HG02970 (cell line): ENCODE results near the gene MAN1B1.
"Not testable (repeated sequence)": the region's sequence is repeated elsewhere in the genome, so short reads cannot be mapped to it uniquely, and the experiment has no call there.

ENCODE experiments used
- ATAC-seq: cut with Tn5 transposase; IDR thresholded peaks from one replicate; pipeline ENCODE4 v1.9.1; 2021; ENCODE audit warnings: mild to moderate bottlenecking, moderate library complexity, moderate number of reproducible peaks; ENCODE audit not compliant: unreplicated experiment, low FRiP score

Gene MAN1B1

DNA sequence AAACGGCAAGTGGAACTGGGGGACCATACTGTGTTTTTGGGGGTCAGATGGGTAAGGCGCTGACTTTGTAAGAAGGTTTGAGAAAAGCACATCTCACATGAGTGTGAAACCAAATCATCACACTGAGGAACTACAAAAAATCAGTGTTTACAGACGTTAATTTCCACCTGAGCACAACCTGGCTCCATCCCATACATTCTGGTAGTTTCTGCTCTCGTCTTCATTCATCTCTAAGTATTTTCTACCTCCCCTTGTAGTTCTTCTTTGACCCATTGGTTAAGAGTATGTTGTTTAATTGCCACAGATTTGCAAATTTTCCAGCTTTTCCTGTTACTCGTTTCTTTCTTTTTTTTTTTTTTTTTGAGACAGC is 36.7 kb downstream of the MAN1B1 start:
- ATAC-seq, result no peak

DNA sequence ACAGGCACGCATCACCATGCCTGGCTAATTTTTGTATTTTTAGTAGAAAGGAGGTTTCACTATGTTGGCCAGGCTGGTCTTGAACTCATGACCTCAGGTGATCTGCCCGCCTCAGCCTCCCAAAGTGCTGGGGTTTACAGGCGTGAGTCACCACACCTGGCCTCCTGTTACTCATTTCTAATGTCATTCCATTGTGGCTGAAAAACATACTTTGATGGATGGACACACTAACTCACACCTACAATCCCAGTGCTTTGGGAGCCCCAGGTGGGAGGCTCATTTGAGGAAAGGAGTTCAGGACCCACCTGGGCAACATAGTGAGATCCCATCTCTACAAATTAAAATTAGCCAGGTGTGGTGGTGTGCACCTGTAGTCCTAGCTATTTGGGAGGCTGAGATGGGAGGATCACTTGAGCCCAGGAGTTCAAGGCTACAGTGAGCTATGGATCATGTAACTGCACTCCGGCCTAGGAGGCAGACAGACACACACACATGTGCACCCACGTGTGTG is 37.2 kb downstream of the MAN1B1 start:
- ATAC-seq, result not testable (repeated sequence)

DNA sequence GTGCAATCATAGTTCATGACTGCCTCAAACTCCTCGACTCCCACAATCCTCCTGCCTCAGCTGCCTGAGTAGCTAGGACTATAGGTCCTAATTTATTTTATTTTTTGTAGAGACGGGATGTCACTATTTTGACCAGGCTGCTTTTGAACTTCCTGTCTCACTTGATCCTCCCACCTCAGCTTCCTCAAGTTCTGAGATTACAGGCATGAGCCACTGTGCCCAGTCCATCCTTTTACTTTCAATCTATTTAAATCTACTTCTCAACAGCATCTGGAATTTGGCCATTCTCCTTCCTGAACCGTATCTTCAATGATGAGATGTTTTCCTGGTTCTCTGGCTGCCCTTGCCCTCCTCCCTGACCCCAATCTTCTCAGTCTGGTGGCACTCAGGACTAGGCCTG is 40.0 kb downstream of the MAN1B1 start:
- ATAC-seq, result no peak

DNA sequence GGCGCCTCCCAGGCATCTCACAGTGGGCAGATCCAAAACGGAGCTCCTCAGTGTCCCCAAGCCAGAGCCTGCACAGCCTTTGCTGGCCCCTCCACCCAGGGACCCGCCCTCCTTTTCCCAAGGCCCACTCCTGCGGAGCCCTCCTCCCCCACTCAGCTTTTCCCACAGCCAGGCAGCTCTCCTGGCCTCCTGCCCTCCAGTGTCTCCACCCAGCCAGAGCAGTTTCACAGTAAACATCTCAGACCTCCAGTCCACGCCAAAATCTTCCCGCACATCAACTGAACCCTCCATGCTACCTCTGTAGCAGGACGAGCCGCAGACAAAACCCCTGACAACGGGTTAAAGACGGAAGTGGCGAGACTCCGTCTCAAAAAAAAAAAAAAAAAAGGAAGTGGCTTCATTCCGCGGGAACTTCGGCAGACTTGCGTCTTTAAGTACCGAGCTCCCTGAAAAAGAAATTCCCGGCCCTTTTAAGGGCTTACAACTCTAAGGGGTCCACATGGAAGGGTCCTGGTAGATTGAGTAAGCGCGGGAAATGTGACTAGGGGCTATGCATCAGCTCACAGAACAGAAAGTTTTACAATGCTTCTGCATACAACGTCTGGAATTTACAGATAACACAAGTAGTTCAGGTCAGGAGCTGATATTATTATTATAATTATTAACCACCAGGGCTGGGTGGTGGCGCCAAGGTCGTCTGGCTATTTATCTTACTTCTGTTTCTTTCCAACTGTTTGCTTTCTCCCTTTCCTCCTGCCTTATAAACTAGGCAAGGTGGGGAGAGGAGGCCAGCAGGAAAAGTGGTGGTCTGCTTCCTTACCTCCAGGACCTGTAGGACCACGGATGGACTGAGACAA is 40.7 kb downstream of the MAN1B1 start:
- ATAC-seq, result no peak

DNA sequence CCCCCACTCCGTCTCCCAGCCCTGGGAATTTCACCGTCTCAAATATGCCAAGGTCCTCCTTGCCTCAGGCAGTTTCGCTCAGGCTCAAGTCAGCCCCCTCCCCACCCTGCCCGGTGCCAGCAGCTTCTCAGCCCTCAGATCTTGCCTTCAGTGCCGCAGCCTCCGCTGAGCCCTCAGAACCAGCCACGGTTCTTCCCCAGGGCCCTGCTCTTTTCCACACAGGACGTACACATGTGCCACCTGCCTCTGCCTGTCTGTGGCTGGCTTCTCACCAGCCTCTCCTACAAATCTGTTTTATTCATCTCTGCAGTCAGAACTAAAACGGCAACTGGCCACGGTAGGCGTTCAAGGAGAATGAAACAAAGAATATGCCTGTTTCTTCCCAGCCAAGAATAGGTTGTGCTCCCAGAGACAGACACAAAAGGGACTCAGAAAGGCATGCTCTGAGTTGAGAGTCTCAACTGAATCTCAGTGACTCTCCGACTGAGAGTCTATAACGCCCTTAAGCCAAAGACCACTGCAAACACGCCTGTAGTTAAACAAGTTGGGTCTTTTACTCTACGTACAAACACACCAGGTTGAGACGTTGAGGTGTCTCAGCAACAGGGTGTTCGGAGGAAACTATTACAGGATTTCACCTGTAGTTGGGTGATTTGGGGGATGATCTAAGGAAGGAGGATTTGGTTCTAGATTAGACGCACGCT is 41.5 kb downstream of the MAN1B1 start:
- ATAC-seq, result no peak

DNA sequence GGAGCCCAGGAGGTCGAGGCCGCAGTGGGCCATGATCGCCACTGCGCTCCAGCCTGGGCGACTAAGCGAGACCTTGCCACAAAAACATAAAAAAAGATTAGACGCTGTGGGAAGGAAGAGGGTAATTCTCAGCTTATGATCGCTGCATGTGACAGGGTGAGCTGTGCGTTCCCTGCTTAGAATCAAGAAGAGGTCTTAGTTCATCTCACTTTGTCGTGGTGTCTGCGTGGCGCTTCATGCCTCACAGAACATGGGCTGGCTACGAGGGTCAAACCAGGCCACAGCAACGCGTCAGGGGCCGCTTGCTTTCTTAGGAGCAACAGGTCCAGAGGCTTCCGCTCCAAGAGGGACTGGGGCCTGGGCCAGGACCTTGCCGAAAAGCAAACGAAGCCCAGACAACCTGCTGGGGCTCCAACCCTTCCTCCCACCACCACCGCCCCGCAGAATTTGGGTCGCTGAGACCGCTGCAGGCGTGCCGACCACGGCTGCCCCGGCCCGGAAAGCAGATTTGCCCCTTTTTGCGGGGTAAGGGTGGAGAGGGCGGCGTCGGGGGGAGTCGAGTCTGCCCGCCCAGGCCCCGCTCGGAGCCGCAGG is 42.2 kb downstream of the MAN1B1 start:
- peak; percentile 13 for ATAC-seq

DNA sequence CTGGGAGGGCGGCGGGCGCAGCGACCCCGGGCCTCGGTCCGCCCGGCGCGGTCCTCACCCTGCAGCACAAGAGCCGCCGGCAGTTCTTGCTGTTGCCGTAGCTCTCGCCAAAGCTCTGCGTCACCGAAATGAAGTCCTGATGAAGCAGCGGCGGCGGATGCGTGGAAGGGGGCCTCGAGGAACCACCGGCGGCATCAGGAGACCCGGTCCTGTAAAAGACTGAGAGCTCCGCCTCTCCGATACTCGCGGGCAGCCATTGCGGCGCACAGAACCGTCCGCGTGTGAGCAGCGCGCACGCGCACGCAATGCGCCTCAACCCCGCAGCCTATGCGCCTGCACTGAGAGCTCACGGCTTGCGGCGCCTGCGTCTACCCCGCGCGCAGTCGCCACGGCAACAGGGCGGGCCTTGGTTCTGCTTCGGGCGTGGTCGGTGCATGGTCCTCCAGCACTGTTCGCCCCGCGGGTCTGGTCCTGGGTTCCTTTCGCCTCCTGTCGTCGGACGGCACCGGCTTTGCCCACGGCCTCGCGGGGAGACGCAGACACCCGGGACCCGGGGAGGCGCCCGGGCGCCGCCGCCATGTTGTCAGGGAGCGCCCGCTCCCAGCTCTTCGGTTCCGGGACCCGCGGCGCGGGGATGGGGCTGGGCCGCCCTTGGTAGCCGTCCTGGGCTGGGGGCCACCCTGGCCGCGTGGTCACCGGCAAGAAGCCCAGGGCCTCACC is 42.8 kb downstream of the MAN1B1 start:
- peak; percentile 76 for ATAC-seq

DNA sequence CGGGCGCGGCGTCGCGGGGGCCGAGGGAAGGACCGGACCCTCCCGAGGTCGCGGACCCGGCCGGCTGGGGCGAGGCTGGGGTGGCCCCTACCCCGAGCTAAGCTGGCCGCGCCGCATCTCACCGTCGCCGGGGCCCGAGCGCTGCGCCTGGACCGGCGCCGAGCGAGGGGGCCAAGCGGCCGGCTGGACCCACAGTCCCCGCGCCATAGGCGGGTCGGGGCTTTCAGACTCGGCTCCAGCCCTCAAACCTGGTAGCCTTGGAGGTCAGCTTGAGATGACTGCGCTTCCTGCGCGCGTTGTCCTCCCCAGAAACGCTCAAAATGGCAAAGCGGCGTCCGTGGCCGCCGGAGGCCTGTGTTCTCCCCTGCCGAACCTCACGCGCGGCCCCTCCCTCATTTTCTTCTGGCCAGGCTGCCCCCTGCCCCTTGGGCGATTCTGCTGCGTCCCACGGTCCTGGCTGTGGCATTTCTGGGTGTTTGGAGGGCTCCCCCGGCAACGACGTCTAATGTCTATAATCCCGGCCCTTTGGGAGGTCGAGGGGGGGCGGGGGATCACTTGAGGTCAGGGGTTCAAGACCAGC is 43.5 kb downstream of the MAN1B1 start:
- ATAC-seq, result peak; percentile 26

DNA sequence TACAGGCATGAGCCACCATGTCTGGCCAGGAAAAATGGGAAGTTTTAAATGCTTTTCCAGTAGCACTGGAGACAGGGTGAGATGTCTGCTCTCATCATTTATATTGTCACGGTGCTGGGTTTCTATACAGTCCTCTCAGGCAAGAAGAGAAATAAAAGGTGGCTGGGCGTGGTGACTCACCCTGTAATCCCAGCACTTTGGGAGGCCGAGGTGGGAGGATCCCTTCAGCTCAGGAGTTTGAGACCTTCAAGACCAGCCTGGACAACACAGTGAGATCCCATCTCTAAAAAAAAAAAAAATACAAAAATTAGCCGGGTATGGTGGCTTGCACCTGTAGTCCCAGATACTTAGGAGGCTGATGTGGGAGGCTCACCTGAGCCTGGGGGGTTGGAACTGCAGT is 47.4 kb downstream of the MAN1B1 start:
- ATAC-seq, result no peak

DNA sequence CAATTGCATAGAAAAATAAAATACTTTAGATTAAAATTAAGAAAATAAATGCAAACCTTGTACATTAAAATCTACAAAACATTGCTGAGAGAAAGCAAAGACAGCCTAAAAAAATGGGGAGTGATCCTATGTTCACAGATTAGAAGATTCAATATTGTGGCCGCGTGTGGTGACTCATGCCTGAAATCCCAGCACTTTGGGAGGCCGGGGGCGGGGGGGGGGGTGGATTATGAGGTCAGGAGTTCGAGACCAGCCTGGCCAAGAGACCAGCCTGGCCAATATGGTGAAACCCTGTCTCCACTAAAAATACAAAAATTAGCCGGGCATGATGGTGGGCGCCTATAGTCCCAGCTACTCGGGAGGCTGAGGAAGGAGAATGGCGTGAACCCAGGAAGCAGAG is 48.4 kb downstream of the MAN1B1 start:
- ATAC-seq, result not testable (repeated sequence)

DNA sequence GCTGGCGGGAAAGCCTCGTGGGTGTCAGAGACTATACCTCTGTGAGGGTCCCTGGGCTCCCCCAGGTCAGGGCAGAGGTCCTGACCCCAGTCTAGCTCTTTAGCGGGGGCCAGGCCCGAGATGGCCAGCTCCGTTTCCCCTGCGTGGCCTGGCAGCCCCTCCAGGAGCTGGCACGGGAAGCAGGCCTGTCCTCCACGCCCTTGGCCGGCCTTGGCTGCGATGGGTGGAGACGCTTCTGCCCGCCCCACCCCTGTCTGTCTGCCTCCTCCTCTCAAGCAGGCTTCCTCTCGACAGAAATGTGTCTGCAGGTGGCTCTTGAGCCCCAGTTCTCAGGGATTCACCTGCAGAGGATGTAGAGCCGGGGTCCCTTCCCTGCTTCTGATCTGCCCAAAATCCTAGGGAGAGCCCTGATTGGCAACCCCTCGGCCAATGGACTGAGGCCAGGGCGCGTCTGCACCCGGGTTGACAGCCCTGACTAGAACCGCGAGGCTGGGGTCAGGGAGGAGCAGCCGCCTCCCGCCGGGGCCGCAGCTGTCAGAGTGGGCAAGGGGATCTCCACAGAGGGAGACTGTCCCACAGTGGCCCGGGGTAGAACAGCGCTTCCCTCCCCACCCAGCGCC is 49.6 kb downstream of the MAN1B1 start:
- ATAC-seq, result no peak

DNA sequence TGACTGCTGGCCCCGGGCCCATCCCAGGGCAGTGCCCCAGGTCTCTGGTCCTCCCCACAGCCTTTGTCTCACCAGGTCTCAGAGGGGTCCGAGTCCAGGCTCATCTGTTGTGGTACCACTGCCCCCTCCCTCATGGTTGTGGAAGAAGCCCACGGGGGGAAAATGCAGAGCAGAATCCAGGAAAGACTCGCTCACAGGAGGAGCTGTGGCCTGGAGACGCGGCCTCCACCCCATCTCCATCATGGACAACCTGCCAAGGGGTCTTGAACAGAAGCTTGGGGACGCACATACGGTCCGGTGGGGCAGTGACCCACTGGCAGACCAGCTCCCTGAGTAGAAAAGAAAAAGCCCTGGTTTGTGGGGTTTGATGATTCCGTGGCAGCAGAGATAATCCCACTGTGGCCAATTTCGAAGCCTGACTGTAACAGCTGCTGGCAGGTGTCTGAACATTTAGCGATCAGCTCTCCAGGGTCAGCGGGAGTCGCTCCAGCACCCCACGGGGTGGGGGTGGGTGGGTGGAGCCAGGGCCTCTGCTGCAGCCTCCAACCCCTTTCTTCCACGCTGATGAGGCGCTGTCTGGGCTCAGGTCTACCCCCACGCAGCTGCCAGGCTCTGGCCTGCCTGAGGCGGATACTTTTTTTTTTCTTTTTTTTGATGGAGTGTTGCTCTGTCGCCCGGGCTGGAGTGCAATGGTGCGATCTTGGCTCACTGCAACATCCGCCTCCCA is 50.3 kb downstream of the MAN1B1 start:
- no peak for ATAC-seq

DNA sequence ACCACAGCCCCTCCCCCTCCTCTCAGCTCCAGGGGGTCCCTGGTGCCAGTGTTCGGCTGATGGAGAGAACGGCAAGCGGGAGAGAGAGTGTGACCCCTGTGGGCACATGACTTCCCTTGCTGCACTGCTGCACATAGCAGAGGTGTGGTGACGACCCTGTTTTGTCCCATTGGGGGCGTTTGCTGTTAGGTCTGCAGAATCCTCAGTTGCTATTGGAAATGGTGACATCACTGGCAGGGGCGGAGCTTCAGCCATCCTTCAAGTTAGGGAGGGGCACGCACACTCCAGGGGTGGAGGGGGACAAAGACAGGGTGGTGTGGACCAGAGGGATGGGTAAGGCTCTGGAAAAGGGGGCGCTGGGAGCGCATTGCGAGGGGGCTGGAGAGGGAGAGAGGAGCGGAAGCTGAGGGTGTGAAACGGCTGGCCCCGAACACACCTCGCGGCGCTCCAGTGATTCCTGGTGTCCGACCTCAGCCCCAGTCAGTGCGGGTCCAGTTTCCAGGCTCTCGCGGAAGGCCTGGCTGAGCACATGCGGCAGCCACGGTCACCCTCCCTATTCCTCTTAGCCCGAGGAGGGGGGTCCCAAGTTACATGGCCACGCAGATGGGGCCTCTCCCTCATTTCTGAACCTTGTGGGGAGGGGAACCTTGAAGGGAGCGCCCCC is 51.4 kb downstream of the MAN1B1 start:
- ATAC-seq, result no peak

DNA sequence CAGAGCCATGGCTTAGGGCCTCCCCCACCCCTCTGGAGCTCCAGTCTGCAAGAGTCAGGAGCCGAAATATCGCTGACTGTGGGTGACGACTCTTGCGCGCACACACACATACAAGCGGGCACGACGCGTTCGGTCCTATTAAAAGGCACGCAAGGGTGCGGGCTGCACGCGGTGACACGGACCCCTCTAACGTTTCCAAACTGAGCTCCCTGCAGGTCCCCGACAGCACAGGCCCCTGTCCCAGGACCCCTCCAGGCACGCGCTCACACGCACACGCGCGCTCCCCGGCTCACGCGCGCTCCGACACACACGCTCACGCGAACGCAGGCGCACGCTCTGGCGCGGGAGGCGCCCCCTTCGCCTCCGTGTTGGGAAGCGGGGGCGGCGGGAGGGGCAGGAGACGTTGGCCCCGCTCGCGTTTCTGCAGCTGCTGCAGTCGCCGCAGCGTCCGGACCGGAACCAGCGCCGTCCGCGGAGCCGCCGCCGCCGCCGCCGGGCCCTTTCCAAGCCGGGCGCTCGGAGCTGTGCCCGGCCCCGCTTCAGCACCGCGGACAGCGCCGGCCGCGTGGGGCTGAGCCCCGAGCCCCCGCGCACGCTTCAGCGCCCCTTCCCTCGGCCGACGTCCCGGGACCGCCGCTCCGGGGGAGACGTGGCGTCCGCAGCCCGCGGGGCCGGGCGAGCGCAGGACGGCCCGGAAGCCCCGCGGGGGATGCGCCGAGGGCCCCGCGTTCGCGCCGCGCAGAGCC is 52.1 kb downstream of the MAN1B1 start, which contains the start of gene GRIN1:
GRIN1 (plus strand) TSS at position 433 of the 746 bp plus-strand sequence. CDS start 333 bp downstream, outside the sequence.
- ATAC-seq, result no peak

DNA sequence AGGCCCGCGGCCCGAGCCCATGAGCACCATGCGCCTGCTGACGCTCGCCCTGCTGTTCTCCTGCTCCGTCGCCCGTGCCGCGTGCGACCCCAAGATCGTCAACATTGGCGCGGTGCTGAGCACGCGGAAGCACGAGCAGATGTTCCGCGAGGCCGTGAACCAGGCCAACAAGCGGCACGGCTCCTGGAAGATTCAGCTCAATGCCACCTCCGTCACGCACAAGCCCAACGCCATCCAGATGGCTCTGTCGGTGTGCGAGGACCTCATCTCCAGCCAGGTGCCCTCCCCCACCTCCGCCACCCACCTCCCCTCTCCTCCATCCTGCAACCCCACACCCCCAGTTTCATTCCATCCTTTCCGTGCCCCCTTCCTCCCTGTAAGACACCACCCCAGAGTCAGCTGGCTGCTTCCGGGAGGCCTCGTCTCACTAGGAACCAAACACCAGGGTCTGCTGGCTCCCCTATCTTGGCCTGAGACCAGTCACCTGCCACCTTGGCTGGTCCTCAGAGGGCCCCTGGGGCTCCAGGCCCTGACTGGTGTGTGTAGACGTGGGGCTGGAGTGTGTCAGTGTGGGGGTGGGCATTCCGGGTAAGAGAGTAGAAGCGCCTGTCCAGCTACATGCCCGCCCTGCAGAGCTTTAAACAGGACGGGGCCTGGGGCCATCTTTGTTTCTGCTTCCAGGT is 52.8 kb downstream of the MAN1B1 start:
- ATAC-seq, result no peak

DNA sequence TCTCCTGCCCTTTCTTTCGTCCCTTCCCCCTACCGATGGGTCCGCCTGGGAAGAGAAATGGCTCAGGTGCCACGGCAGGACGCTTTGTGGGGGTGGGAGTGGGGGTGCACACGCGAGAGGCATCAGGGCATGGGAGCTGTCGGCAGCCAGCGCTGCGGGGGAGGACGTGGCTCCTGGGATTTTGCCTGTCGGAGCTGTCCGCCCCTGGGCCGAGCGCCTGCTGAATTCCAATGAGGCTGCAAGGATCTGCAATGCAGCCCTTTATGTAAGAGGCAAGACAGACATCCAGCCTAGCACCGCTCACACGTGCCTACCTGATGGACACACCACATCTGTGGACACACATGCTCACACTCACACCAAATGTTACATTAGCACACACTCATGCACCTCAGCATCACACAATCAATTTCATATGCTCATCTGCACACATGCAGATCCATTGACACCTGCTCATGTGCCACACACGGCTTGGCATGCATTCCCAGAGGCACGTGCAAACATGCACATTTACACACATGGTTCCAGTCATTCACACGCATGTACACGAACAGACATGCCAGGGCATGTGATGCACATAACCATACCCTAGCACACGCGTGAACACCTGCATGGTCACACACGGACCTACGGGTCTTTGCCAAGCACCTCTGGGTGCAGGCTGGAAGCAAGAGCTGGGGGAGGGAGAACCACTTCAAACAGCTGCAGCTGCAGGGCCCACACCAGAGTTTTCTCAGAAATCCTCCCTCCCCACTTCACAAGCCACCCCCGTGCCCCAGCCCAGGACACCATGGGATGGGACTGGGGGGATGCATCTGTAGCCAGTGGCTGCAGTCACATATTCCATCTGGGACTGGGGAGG is 53.6 kb downstream of the MAN1B1 start:
- ATAC-seq, result no peak
